ENCODE measurements around the gene LYZL1. TPM values are rescaled to one million over a fixed set of nuclear protein-coding genes. Genes with fewer than 3 reads are reported as not detected.

The LYZL1 gene
- total and polyA plus RNA-seq, 12 donors, result not detected

DNA sequence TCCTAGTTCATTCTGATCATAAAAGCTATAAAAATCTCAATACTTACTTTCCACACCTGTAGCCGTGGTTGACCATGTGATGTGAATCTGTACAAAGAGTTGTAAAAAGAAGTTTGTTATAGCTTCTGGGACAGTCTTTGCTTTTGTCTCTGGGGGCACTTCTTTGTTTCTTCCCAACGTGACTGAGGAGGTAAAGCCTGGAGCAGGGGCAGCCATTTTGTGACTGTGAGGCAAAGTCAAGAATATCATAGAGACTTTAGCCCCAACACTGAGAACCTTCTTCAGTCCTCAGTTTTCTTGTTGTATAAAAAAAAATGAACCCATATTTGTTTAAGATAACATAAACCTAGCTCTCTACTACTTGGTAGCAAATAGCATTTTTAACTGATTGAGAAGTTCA lies 29.4 kb upstream of the LYZL1 start:
- no peaks in the 10 kb centered on the region for H3K36me3 ChIP-seq
- no peaks in the 10 kb centered on the region for H3K27me3 ChIP-seq
- TF ChIP-seq, protein P1, sequence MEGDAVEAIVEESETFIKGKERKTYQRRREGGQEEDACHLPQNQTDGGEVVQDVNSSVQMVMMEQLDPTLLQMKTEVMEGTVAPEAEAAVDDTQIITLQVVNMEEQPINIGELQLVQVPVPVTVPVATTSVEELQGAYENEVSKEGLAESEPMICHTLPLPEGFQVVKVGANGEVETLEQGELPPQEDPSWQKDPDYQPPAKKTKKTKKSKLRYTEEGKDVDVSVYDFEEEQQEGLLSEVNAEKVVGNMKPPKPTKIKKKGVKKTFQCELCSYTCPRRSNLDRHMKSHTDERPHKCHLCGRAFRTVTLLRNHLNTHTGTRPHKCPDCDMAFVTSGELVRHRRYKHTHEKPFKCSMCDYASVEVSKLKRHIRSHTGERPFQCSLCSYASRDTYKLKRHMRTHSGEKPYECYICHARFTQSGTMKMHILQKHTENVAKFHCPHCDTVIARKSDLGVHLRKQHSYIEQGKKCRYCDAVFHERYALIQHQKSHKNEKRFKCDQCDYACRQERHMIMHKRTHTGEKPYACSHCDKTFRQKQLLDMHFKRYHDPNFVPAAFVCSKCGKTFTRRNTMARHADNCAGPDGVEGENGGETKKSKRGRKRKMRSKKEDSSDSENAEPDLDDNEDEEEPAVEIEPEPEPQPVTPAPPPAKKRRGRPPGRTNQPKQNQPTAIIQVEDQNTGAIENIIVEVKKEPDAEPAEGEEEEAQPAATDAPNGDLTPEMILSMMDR (IDR thresholded peaks at IDR 0.05), result no peak
- ATAC-seq (no peak), DNase-seq (no peak)
- H3K4me3 ChIP-seq, result no peak overlapping the region
- 89 to 91% methylated on average over 2 of the region's 2 CpGs for WGBS, 2 donors
- intact Hi-C loops (cut with DNase I), result no loop called here
- peaks cover 0 to 5% (median 0%) of the 10 kb centered on the region in 11 donors for H3K9me3 ChIP-seq
- H3K27ac ChIP-seq, result no peak overlapping the region
- H3K4me1 ChIP-seq, result peaks cover 5 to 25% (median 19%) of the 10 kb centered on the region in 9 donors

DNA sequence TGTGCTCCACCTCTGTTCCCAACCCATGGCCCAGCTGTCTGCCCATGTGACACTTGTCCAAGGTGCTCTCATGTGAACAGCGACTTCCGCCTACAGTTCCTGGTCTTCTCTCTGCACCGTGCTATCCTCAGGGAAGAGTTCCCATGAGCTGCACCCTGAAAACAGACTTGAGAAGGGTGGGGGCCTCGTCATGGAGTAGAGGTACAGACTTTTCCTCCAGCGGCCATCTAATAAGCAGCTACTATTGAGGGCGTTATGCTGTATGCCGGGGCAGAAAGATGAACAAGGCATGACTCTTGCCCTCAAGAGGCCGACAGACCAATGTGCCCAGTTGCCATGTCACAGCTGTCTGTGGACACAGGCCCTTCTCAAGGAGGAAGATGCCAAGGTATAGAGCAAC lies 25.4 kb upstream of the LYZL1 start:
- Histone ChIP-seq H3K27ac (no peak overlapping the region), H3K27me3 (no peaks in the 10 kb centered on the region), H3K4me1 (no peaks in the 10 kb centered on the region), H3K36me3 (no peaks in the 10 kb centered on the region), H3K9me3 (peaks cover 0 to 5% (median 0%) of the 10 kb centered on the region in 11 donors), H3K4me3 (no peak overlapping the region)
- DNase-seq (no peak), ATAC-seq (no peak)
- TF ChIP-seq, protein P1 (IDR thresholded peaks at IDR 0.05), result no peak
- 94 to 98% methylated on average over 8 of the region's 8 CpGs for WGBS, 2 donors
- intact Hi-C loops (cut with DNase I), result no loop called here

DNA sequence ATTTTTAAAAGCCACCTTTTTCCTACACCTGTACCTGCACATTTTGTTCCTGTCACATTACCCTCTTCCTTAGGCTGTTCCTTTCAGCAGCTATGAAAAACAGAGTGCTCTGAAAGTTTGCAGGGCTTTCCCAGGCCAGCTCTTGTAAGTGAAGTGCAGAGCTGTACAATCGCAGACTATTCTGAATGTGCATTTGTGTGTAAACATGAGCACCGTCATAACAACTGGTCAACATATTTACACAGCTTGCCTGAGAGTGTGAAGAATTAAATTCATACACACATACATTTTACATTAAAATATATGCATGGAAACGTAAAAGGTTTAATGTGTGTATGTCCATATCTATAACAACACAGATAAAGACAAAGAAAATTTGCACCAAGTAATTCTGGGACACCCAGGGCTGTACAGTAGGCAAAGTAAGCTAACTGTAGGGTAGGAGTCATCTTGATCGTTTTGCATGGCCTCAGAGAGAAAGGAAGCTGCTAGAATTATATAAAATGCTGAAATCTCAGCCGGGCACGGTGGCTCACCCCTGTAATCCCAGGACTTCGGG lies 23.6 kb upstream of the LYZL1 start:
- DNase-seq (no peak), ATAC-seq (no peak)
- no peaks in the 10 kb centered on the region for H3K36me3 ChIP-seq
- H3K4me1 ChIP-seq, result no peaks in the 10 kb centered on the region
- H3K27ac ChIP-seq, result no peak overlapping the region
- H3K27me3 ChIP-seq, result no peaks in the 10 kb centered on the region
- peaks cover 0 to 1% (median 0%) of the 10 kb centered on the region in 11 donors for H3K9me3 ChIP-seq
- WGBS, 2 donors, result 85% methylated on average over 7 of the region's 7 CpGs
- intact Hi-C loops (cut with DNase I), result no loop called here
- no peak overlapping the region for H3K4me3 ChIP-seq
- TF ChIP-seq, protein P1 (IDR thresholded peaks at IDR 0.05), result no peak

DNA sequence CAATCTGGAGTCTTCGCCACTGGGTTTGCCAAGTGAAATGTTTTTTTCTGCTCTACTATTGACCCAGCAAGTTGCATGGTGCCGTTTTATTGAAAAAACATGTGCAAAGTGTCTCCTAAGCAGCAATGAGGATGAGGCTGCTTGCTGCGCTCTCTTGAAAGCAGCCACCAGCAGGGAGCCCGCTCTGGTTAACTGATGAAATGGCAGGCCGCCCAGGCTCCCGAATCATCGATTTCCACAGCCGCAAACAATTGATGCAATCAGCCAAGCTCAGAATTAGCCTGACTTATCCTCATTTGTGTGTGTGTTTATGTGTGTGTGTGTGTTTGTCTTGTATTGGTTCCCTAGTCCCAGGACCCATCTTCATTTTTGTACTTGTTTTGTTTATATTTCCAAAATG lies 22.2 kb upstream of the LYZL1 start:
- H3K9me3 ChIP-seq, result peaks cover 0 to 11% (median 0%) of the 10 kb centered on the region in 11 donors
- H3K27me3 ChIP-seq, result no peaks in the 10 kb centered on the region
- no peak overlapping the region for H3K4me3 ChIP-seq
- H3K27ac ChIP-seq, result no peak overlapping the region
- TF ChIP-seq, protein P1 (IDR thresholded peaks at IDR 0.05), result no peak
- H3K4me1 ChIP-seq, result no peaks in the 10 kb centered on the region
- 77 to 88% methylated on average over 8 of the region's 8 CpGs for WGBS, 2 donors
- no peak for ATAC-seq
- H3K36me3 ChIP-seq, result no peaks in the 10 kb centered on the region
- intact Hi-C loops (cut with DNase I), result no loop called here
- no peak for DNase-seq
